Neural cell (in vitro differentiated cells): Measurements from ENCODE around the gene DZIP1L.

Experiments
- EP300 ChIP-seq: fragments of 450-650 bp; conservative IDR thresholded peaks from 2 replicates; pipeline ENCODE4 v1.6.1; 2014; ENCODE audit warnings: antibody characterized with exemption, mild to moderate bottlenecking, moderate library complexity; ENCODE audit not compliant: poor library complexity, severe bottlenecking
- EZH2 ChIP-seq: fragments of 200-600, 300-800 bp; shearing (Covaris generic), sonication (generic); IDR thresholded peaks from 2 replicates; pipeline ENCODE4 v1.6.1; 2014; ENCODE audit warnings: antibody characterized with exemption, low read length, borderline replicate concordance, mild to moderate bottlenecking; ENCODE audit not compliant: insufficient read depth, poor library complexity, severe bottlenecking
- POLR2AphosphoS5 ChIP-seq: IDR thresholded peaks from 2 replicates; pipeline ENCODE4 v1.6.1; 2012
- SMC3 ChIP-seq: fragments of 450-650 bp; conservative IDR thresholded peaks from 2 replicates; pipeline ENCODE4 v1.6.1; 2014; ENCODE audit warnings: antibody characterized with exemption, mild to moderate bottlenecking, moderate library complexity; ENCODE audit not compliant: poor library complexity
- TF ChIP-seq, protein P1 (sequence below): fragments of 450-650 bp; IDR thresholded peaks from 2 replicates; pipeline ENCODE4 v1.5.1; 2014; ENCODE audit warnings: antibody characterized with exemption, mild to moderate bottlenecking, moderate library complexity; ENCODE audit not compliant: poor library complexity, severe bottlenecking

DNA sequence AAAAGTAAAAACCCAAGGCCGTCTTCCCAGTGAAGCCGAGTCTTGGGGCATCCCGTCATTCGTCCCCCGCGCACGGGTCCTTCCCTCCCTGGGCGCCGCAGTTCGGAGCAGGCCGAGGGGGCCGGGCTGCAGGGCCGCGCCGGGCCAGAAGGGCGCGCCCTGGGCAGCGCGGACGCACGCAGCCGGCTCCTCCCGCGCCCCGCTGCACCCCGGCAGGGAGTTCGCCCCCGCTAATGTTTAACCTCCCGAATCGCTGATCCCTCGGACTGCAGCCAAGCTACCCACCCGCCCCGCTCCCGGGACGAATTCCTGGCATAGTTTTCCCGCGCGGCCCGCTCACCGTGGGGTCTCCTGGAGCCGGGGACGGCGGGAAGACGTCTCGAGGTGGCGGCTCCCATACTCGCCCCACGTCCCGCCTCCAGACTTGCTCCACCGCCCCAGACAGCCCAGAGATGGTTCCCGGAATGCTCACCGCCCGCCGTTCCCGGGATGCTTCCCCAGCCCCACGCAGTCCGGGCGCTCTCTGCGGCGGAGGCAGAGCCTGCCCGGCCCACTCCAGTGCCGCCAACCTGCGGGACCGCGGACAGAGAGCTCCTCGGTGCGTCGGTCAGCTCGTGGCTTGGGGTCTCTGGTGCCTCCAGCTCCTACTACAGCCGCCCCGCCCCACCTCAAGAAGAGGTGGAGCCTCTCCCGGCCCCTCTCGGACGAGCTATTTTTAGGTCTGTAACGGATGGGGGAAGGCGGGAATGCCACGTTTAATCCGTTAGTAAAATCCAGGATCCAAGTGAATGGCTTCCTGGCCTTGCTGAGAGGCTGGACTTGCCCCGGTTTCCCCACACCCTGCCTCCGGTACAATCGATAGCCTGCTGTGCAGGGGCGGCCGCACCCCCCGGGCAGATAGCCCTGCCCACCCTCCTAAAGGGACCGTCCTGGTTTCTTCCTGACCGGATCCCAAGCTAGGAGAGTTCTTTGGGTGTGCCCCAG is at the start of gene DZIP1L:
- TF ChIP-seq, protein P1, sequence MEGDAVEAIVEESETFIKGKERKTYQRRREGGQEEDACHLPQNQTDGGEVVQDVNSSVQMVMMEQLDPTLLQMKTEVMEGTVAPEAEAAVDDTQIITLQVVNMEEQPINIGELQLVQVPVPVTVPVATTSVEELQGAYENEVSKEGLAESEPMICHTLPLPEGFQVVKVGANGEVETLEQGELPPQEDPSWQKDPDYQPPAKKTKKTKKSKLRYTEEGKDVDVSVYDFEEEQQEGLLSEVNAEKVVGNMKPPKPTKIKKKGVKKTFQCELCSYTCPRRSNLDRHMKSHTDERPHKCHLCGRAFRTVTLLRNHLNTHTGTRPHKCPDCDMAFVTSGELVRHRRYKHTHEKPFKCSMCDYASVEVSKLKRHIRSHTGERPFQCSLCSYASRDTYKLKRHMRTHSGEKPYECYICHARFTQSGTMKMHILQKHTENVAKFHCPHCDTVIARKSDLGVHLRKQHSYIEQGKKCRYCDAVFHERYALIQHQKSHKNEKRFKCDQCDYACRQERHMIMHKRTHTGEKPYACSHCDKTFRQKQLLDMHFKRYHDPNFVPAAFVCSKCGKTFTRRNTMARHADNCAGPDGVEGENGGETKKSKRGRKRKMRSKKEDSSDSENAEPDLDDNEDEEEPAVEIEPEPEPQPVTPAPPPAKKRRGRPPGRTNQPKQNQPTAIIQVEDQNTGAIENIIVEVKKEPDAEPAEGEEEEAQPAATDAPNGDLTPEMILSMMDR = peak; percentile 68
- no peak for TF ChIP-seq EZH2
- peak; percentile 23 for TF ChIP-seq SMC3
- TF ChIP-seq EP300 = no peak
- no peak for TF ChIP-seq POLR2AphosphoS5
